H9 (cell line): Measurements from ENCODE around the gene CLEC9A. TPM values are rescaled to one million over a fixed set of nuclear protein-coding genes. Genes with fewer than 3 reads are reported as not detected.

Experiments
- DNase-seq: peaks from one replicate; pipeline ENCODE4 v3.0.0-alpha.2; 2017
- H2AFZ ChIP-seq: one replicate; pipeline ENCODE4 v1.6.1; 2013; ENCODE audit warnings: mild to moderate bottlenecking, low read length, control low read depth, moderate library complexity
- H2AK5ac ChIP-seq: 2 replicates; pipeline ENCODE4 v1.6.1; 2013; ENCODE audit warnings: low read length, control low read depth, mixed read lengths; ENCODE audit not compliant: insufficient read length
- H2BK120ac ChIP-seq: one replicate; pipeline ENCODE4 v1.6.1; 2013; ENCODE audit warnings: low read depth, mild to moderate bottlenecking, low read length, control low read depth, inconsistent platforms; ENCODE audit not compliant: poor library complexity, severe bottlenecking
- H2BK12ac ChIP-seq: 2 replicates; pipeline ENCODE4 v1.6.1; 2013; ENCODE audit warnings: low read length, control low read depth, mixed read lengths, low read depth; ENCODE audit not compliant: insufficient read length
- H2BK15ac ChIP-seq: 2 replicates; pipeline ENCODE4 v1.6.1; 2013; ENCODE audit warnings: low read depth, low read length, control low read depth
- H2BK20ac ChIP-seq: one replicate; pipeline ENCODE4 v1.6.1; 2013; ENCODE audit warnings: low read depth, mild to moderate bottlenecking, low read length, control low read depth, inconsistent platforms; ENCODE audit not compliant: poor library complexity, severe bottlenecking
- H2BK5ac ChIP-seq: 2 replicates; pipeline ENCODE4 v1.6.1; 2013; ENCODE audit warnings: low read length, control low read depth, mixed read lengths; ENCODE audit not compliant: insufficient read length
- H3K14ac ChIP-seq: 2 replicates; pipeline ENCODE4 v1.6.1; 2013; ENCODE audit warnings: low read length, control low read depth; ENCODE audit not compliant: insufficient read depth
- H3K18ac ChIP-seq: 2 replicates; pipeline ENCODE4 v1.6.1; 2013; ENCODE audit warnings: low read depth, mild to moderate bottlenecking, mixed read lengths, low read length, control low read depth; ENCODE audit not compliant: insufficient read length
- H3K23ac ChIP-seq: 2 replicates; pipeline ENCODE4 v1.6.1; 2013; ENCODE audit warnings: low read length, control low read depth, mixed read lengths, low read depth; ENCODE audit not compliant: insufficient read length
- H3K23me2 ChIP-seq: 2 replicates; pipeline ENCODE4 v1.6.1; 2013; ENCODE audit warnings: low read depth, mild to moderate bottlenecking, mixed read lengths, low read length, control low read depth; ENCODE audit not compliant: insufficient read length, poor library complexity, severe bottlenecking
- H3K27ac ChIP-seq: 2 replicates; pipeline ENCODE4 v1.5.1; 2013; ENCODE audit warnings: low read length, control low read depth, mixed read lengths, low read depth; ENCODE audit not compliant: insufficient read length
- H3K27me3 ChIP-seq: 2 replicates; pipeline ENCODE4 v1.6.1; 2013; ENCODE audit warnings: low read length, control low read depth, inconsistent platforms; ENCODE audit not compliant: insufficient read depth
- H3K4ac ChIP-seq: 2 replicates; pipeline ENCODE4 v1.6.1; 2013; ENCODE audit warnings: low read depth, mild to moderate bottlenecking, control low read depth, inconsistent platforms, low read length, moderate library complexity
- H3K4me1 ChIP-seq: 2 replicates; pipeline ENCODE4 v1.6.1; 2013; ENCODE audit warnings: low read length, control low read depth, inconsistent platforms; ENCODE audit not compliant: insufficient read depth
- H3K4me2 ChIP-seq: 2 replicates; pipeline ENCODE4 v1.6.1; 2013; ENCODE audit warnings: low read length, control low read depth, mixed read lengths; ENCODE audit not compliant: insufficient read length, insufficient read depth
- H3K56ac ChIP-seq: 2 replicates; pipeline ENCODE4 v1.6.1; 2013; ENCODE audit warnings: low read depth, mild to moderate bottlenecking, mixed read lengths, low read length, control low read depth; ENCODE audit not compliant: insufficient read length
- H3K79me1 ChIP-seq: 2 replicates; pipeline ENCODE4 v1.6.1; 2013; ENCODE audit warnings: low read depth, mild to moderate bottlenecking, moderate library complexity, low read length, control low read depth, inconsistent platforms; ENCODE audit not compliant: insufficient read depth, poor library complexity, severe bottlenecking
- H3K79me2 ChIP-seq: 2 replicates; pipeline ENCODE4 v1.6.1; 2013; ENCODE audit warnings: low read length, control low read depth, inconsistent platforms; ENCODE audit not compliant: insufficient read depth
- H3K9ac ChIP-seq: 2 replicates; pipeline ENCODE4 v1.6.1; 2013; ENCODE audit warnings: low read length, control low read depth, mixed read lengths; ENCODE audit not compliant: insufficient read length; ENCODE audit errors: extremely low read depth
- H3K9me3 ChIP-seq: one replicate; pipeline ENCODE4 v1.6.1; 2013; ENCODE audit warnings: low read depth, low read length, inconsistent platforms; ENCODE audit not compliant: control insufficient read depth
- H3T11ph ChIP-seq: one replicate; pipeline ENCODE4 v1.6.1; 2013; ENCODE audit warnings: mild to moderate bottlenecking, low read length, control low read depth, inconsistent platforms
- H4K20me1 ChIP-seq: one replicate; pipeline ENCODE4 v1.6.1; 2013; ENCODE audit not compliant: control insufficient read depth, insufficient read length, insufficient read depth
- H4K5ac ChIP-seq: 2 replicates; pipeline ENCODE4 v1.6.1; 2013; ENCODE audit warnings: low read depth, mild to moderate bottlenecking, mixed read lengths, low read length, control low read depth; ENCODE audit not compliant: insufficient read length
- H4K8ac ChIP-seq: replicated peaks from 2 replicates; pipeline ENCODE4 v1.6.1; 2013; ENCODE audit warnings: low read length, control low read depth, mixed read lengths, low read depth; ENCODE audit not compliant: insufficient read length
- H4K91ac ChIP-seq: 2 replicates; pipeline ENCODE4 v1.6.1; 2013; ENCODE audit warnings: low read depth, mild to moderate bottlenecking, moderate library complexity, mixed read lengths, low read length, control low read depth; ENCODE audit not compliant: insufficient read length
- H3K27ac Mint-ChIP-seq, 3 experiments: 2 replicates in 2 of 3; 3 replicates in 1 of 3; pipeline ENCODE4 v1.8.0; 2020 to 2021; ENCODE audit warnings: mixed read lengths in 3 of 3, mild to moderate bottlenecking in 1 of 3, moderate library complexity in 1 of 3
- H3K27me3 Mint-ChIP-seq: 2 replicates; pipeline ENCODE4 v1.8.0; 2021; ENCODE audit warnings: low read depth, mild to moderate bottlenecking, moderate library complexity, mixed read lengths
- H3K36me3 Mint-ChIP-seq, 3 experiments: 2 replicates in 2 of 3; 3 replicates in 1 of 3; pipeline ENCODE4 v1.8.0; 2020 to 2021; ENCODE audit warnings: low read depth in 3 of 3, mixed read lengths in 3 of 3; ENCODE audit not compliant: insufficient read depth in 1 of 3
- H3K4me1 Mint-ChIP-seq, 2 experiments: 2 replicates each; pipeline ENCODE4 v1.8.0; 2020; ENCODE audit warnings: mixed read lengths in 2 of 2
- H3K4me3 Mint-ChIP-seq, 2 experiments: 2 replicates in 1 of 2; 3 replicates in 1 of 2; pipeline ENCODE4 v1.8.0; 2020 to 2021; ENCODE audit warnings: mild to moderate bottlenecking in 2 of 2, mixed read lengths in 2 of 2, moderate library complexity in 1 of 2
- H3K9me3 Mint-ChIP-seq, 2 experiments: 2 replicates in 1 of 2; 3 replicates in 1 of 2; pipeline ENCODE4 v1.8.0; 2020; ENCODE audit warnings: mild to moderate bottlenecking in 2 of 2, mixed read lengths in 2 of 2, moderate library complexity in 1 of 2
- CTCF ChIP-seq: fragments of 200-600 bp; sonication (generic); conservative IDR thresholded peaks from 3 replicates; pipeline ENCODE4 v1.8.0; 2021; ENCODE audit warnings: antibody characterized with exemption, mild to moderate bottlenecking
- WGBS: extraction: QIAGEN DNeasy Blood & Tissue Kit; methylation state at CpG from one replicate; pipeline ENCODE4 v1.1.7; 2013; ENCODE audit warnings: missing lambda C conversion rate, low lambda C conversion rate, mixed read lengths; ENCODE audit not compliant: insufficient read length; ENCODE audit errors: extremely low coverage; 5-methylcytosine and 5-hydroxymethylcytosine counted together
- total RNA-seq: library from RNA; stranded (reverse); gene quantifications from 2 replicates; pipeline ENCODE4 v1.2.1, GENCODE V29; 2021

CLEC9A gene
- total RNA-seq, 1 experiment from 2014 or later: not detected

DNA sequence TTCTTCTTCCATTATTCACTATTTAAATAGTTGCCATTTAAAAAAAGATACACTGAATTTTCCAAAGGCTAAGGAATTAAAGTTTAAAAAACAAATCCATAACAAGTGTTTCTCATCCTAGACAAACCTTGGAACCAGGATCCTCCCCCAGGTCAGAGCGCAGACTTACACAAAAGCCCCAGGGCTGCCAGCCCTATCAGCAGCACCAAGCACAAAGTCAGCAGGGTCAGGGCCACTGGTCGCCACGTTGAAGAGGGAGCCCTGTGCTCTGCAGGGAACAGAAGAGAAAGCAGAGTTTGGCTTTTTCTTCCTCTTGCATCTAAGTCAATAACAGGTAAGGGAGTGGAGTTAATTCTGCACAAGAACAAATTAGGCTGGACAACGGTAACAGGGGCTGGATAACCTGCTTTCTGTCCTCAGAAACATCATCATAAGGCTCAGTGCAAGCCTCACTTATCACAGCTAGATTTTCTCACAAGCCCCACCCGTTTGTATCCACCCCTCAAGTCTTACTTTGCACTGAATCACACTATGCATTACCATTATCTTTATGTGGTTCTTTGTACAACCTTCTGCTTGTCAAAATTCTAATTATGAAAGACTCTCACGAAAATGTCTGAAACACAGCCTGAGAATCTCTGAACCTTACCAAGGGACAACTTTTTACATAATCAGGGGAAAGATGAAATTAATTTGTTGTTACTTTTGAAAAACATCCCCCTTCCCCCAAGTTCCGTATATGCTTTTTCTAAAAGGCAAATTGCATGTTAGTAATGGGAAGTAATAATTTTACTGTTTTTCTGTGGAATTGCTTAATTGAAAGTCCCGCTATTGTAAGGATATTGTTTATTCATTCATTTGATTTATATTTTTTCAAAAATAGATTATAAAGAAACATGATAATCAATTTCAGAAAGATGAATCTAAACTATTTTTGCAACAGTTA lies 58.7 kb downstream of the CLEC9A start:
- Histone ChIP-seq H3K27me3 (no peaks in the 10 kb centered on the region), H3K4me1 (no peaks in the 10 kb centered on the region; the same call in 1 of the 2 replicates), H3K14ac (no peak overlapping the region), H2AFZ (no peak overlapping the region), H3K56ac (no peak overlapping the region), H3K4ac (no peak overlapping the region), H3K23me2 (no peaks in the 10 kb centered on the region), H3K27ac (no peak overlapping the region), H3K23ac (no peak overlapping the region), H3K18ac (no peak overlapping the region), H4K8ac (no peak overlapping the region), H2BK5ac (no peak overlapping the region), H2AK5ac (no peak overlapping the region), H3K9me3 (no peaks in the 10 kb centered on the region), H2BK20ac (no peak overlapping the region), H3K79me1 (no peaks in the 10 kb centered on the region), H2BK12ac (no peak overlapping the region), H4K91ac (no peak overlapping the region), H2BK120ac (no peak overlapping the region), H3K9ac (no peak overlapping the region), H4K5ac (no peak overlapping the region), H3T11ph (no peak overlapping the region), H4K20me1 (no peaks in the 10 kb centered on the region), H3K79me2 (no peaks in the 10 kb centered on the region), H2BK15ac (no peak overlapping the region), H3K4me2 (no peak overlapping the region)
- no peak for TF ChIP-seq CTCF
- Mint-ChIP-seq H3K27me3 (no peaks in the 10 kb centered on the region), H3K9me3 (peaks cover 3 to 5% of the 10 kb centered on the region in 2 experiments; a peak in 2 of 5 replicates), H3K4me3 (no peak overlapping the region), H3K27ac (peak overlapping the region in 1 of 3 experiments; percentile 55; a peak in 3 of 7 replicates), H3K4me1 (peaks cover 12 to 14% of the 10 kb centered on the region in 2 experiments), H3K36me3 (peaks cover 0 to 4% (median 0%) of the 10 kb centered on the region in 3 experiments; a peak in 2 of 7 replicates)
- DNase-seq: peak; percentile 43
- WGBS: no CpG with 5 or more reads among the region's 8 CpGs
